ENCODE results near the gene GLIS2. TPM values are rescaled to one million over a fixed set of nuclear protein-coding genes. Genes with fewer than 3 reads are reported as not detected.

Gene GLIS2
- total and polyA plus RNA-seq, 2 donors (not counting 1 experiment from before 2014, with no cell fraction given): 4.0 to 6.0 TPM

GRCh38 chr16:4316108-4316863 is 419 bp downstream of the GLIS2 start:
- peak overlapping the region; percentile 72 for H3K9ac ChIP-seq (ENCODE audit: insufficient read depth, low read length)
- peak overlapping the region; percentile 45 to 94 (median 75) for H3K4me3 ChIP-seq (replicated peaks in 1 of 4; ENCODE audit: control extremely low read depth in 1 of 4, insufficient read depth in 1 of 4, low read depth in 3 of 4, low read length in 4 of 4)
- peak overlapping the region; percentile 77 for H3K27ac ChIP-seq (ENCODE audit: insufficient read depth, low read length)
- H3K27me3 ChIP-seq (ENCODE audit: control insufficient read depth, insufficient read depth, low read length): no peaks in the 10 kb centered on the region
- H3K4me1 ChIP-seq (ENCODE audit: control insufficient read depth, extremely low read depth, insufficient read depth, low read length): peaks cover 24% of the 10 kb centered on the region
- no peaks in the 10 kb centered on the region for H4K20me1 ChIP-seq (ENCODE audit: control insufficient read depth, extremely low read depth, insufficient read depth, low read length)
- no peak for DNase-seq (ENCODE audit: low read depth in 2 of 2)
- H3K9me3 ChIP-seq (ENCODE audit: control insufficient read depth, insufficient read depth, low read depth, low read length): no peaks in the 10 kb centered on the region
- H2AFZ ChIP-seq (ENCODE audit: low read length): no peak overlapping the region
- peaks cover 50% of the 10 kb centered on the region for H3K79me2 ChIP-seq (ENCODE audit: control insufficient read depth, insufficient read depth, low read length)
- peak overlapping the region; percentile 95 for H3K4me2 ChIP-seq (ENCODE audit: extremely low read depth, insufficient read depth, low read length)
- H3K36me3 ChIP-seq (ENCODE audit: control insufficient read depth, insufficient read depth, low read length): peaks cover 2% of the 10 kb centered on the region
- TF ChIP-seq CTCF (conservative IDR thresholded peaks at IDR 0.05 in 1 of 2, IDR thresholded peaks at IDR 0.05 in 1 of 2; ENCODE audit: low read depth in 1 of 2, low read length in 2 of 2) (no peak), EZH2 (IDR thresholded peaks at IDR 0.05; ENCODE audit: low read length, missing control alignments) (no peak)

- no peak overlapping the region for H2AFZ ChIP-seq (ENCODE audit: low read length)
- H3K9ac ChIP-seq (ENCODE audit: insufficient read depth, low read length): peak overlapping the region; percentile 72
- peak overlapping the region; percentile 77 for H3K27ac ChIP-seq (ENCODE audit: insufficient read depth, low read length)
- no peak for TF ChIP-seq EZH2 (IDR thresholded peaks at IDR 0.05; ENCODE audit: low read length, missing control alignments)
- no peak for TF ChIP-seq CTCF (conservative IDR thresholded peaks at IDR 0.05 in 1 of 2, IDR thresholded peaks at IDR 0.05 in 1 of 2; ENCODE audit: low read depth in 1 of 2, low read length in 2 of 2)
- peak overlapping the region; percentile 95 for H3K4me2 ChIP-seq (ENCODE audit: extremely low read depth, insufficient read depth, low read length)
- peaks cover 24% of the 10 kb centered on the region for H3K4me1 ChIP-seq (ENCODE audit: control insufficient read depth, extremely low read depth, insufficient read depth, low read length)
- H4K20me1 ChIP-seq (ENCODE audit: control insufficient read depth, extremely low read depth, insufficient read depth, low read length): no peaks in the 10 kb centered on the region
- DNase-seq (ENCODE audit: low read depth in 2 of 2): peak in 1 of 2 donors; percentile 40
- H3K9me3 ChIP-seq (ENCODE audit: control insufficient read depth, insufficient read depth, low read depth, low read length): no peaks in the 10 kb centered on the region
- H3K4me3 ChIP-seq (replicated peaks in 1 of 4; ENCODE audit: control extremely low read depth in 1 of 4, insufficient read depth in 1 of 4, low read depth in 3 of 4, low read length in 4 of 4): peak overlapping the region; percentile 45 to 94 (median 75)
- peaks cover 57% of the 10 kb centered on the region for H3K79me2 ChIP-seq (ENCODE audit: control insufficient read depth, insufficient read depth, low read length)
- no peaks in the 10 kb centered on the region for H3K27me3 ChIP-seq (ENCODE audit: control insufficient read depth, insufficient read depth, low read length)
- H3K36me3 ChIP-seq (ENCODE audit: control insufficient read depth, insufficient read depth, low read length): peaks cover 2% of the 10 kb centered on the region
Measured at GRCh38 chr16:4316864-4317531, 1.1 kb downstream of the GLIS2 start.

Measured in fibroblast of lung (primary cell).